IMR-90 (cell line): ENCODE measurements around the gene ZNF488. TPM values are rescaled to one million over a fixed set of nuclear protein-coding genes. Genes with fewer than 3 reads are reported as not detected.

Experiments
- ATAC-seq: fragments of 200-7000 bp; cut with Tn5 transposase; 2 replicates; pipeline ENCODE4 v1.9.1; 2020; ENCODE audit warnings: low read depth, mild to moderate bottlenecking, moderate library complexity
- BruUV-seq: library from RNA; stranded (reverse); fragments of 400-500 nt; replicated peaks from 2 replicates; lab custom pipeline; 2021; lab: Mats Ljungman, UMichigan
- CTCF ChIA-PET: fragments of 300-600 bp; formaldehyde crosslinking; extraction: SDS; loops from one replicate; lab custom pipeline; 2021; ENCODE audit warnings: antibody characterized with exemption; lab: Yijun Ruan, JAX
- POLR2A ChIA-PET: fragments of 300-600 bp; sonication (Branson Sonifier 250); formaldehyde crosslinking; loops from one replicate; lab custom pipeline; 2022; ENCODE audit warnings: antibody characterized with exemption; ENCODE audit not compliant: unreplicated experiment; lab: Charles Lee
- DNase-seq: peaks from one replicate; pipeline ENCODE4 v3.0.0; 2013
- H2AFZ ChIP-seq: replicated peaks from 2 replicates; pipeline ENCODE3; 2013; ENCODE audit warnings: low read length, mild to moderate bottlenecking; ENCODE audit not compliant: poor library complexity
- H2AK5ac ChIP-seq: 2 replicates; pipeline ENCODE4 v1.6.1; 2013; ENCODE audit warnings: low read depth, low read length, inconsistent platforms
- H2AK9ac ChIP-seq: replicated peaks from 2 replicates; pipeline ENCODE3; 2013; ENCODE audit warnings: mild to moderate bottlenecking, low read depth, low read length, moderate library complexity; ENCODE audit not compliant: poor library complexity
- H2BK120ac ChIP-seq: 2 replicates; pipeline ENCODE4 v1.6.1; 2013; ENCODE audit warnings: low read depth, low read length, inconsistent platforms
- H2BK15ac ChIP-seq: 3 replicates; pipeline ENCODE4 v1.6.1; 2013; ENCODE audit warnings: low read depth, low read length, inconsistent platforms
- H2BK20ac ChIP-seq: 2 replicates; pipeline ENCODE4 v1.6.1; 2013; ENCODE audit warnings: low read depth, mild to moderate bottlenecking, inconsistent platforms, low read length, moderate library complexity
- H2BK5ac ChIP-seq: 2 replicates; pipeline ENCODE4 v1.6.1; 2013; ENCODE audit warnings: mild to moderate bottlenecking, low read depth, low read length, inconsistent platforms; ENCODE audit not compliant: poor library complexity, severe bottlenecking
- H3K14ac ChIP-seq: replicated peaks from 2 replicates; pipeline ENCODE4 v1.6.1; 2013; ENCODE audit warnings: low read depth, low read length, inconsistent platforms
- H3K18ac ChIP-seq: 2 replicates; pipeline ENCODE4 v1.6.1; 2013; ENCODE audit warnings: low read depth, low read length, control low read depth
- H3K23ac ChIP-seq: 2 replicates; pipeline ENCODE4 v1.6.1; 2013; ENCODE audit warnings: low read depth, low read length, inconsistent platforms
- H3K27ac ChIP-seq: 2 replicates; pipeline ENCODE4 v1.5.1; 2013; ENCODE audit warnings: mild to moderate bottlenecking, control low read depth, low read length; ENCODE audit not compliant: insufficient read depth
- H3K27me3 ChIP-seq: 2 replicates; pipeline ENCODE4 v1.6.1; 2013; ENCODE audit warnings: low read length; ENCODE audit not compliant: control insufficient read depth, insufficient read depth
- H3K36me3 ChIP-seq: 2 replicates; pipeline ENCODE4 v1.6.1; 2013; ENCODE audit warnings: low read length, mixed read lengths; ENCODE audit not compliant: control insufficient read depth, insufficient read depth
- H3K4ac ChIP-seq: 2 replicates; pipeline ENCODE4 v1.6.1; 2013; ENCODE audit warnings: low read depth, low read length, inconsistent platforms
- H3K4me1 ChIP-seq: 2 replicates; pipeline ENCODE4 v1.6.1; 2013; ENCODE audit warnings: low read length, mixed read lengths; ENCODE audit not compliant: control insufficient read depth, insufficient read depth
- H3K4me2 ChIP-seq: 2 replicates; pipeline ENCODE4 v1.6.1; 2013; ENCODE audit warnings: low read depth, mild to moderate bottlenecking, control low read depth, low read length, moderate library complexity
- H3K4me3 ChIP-seq: 2 replicates; pipeline ENCODE4 v1.5.1; 2013; ENCODE audit warnings: low read depth, mild to moderate bottlenecking, control low read depth, low read length, moderate library complexity; ENCODE audit not compliant: insufficient read depth
- H3K56ac ChIP-seq: 2 replicates; pipeline ENCODE4 v1.6.1; 2013; ENCODE audit warnings: low read length, inconsistent platforms; ENCODE audit not compliant: insufficient read depth; ENCODE audit errors: extremely low read depth
- H3K79me1 ChIP-seq, 2 experiments: 2 replicates each; pipeline ENCODE4 v1.6.1; 2013; ENCODE audit warnings: low read length in 2 of 2, inconsistent platforms in 1 of 2, low read depth in 1 of 2
- H3K9ac ChIP-seq: 2 replicates; pipeline ENCODE4 v1.6.1; 2013; ENCODE audit warnings: low read depth, low read length, control low read depth
- H3K9me1 ChIP-seq: 2 replicates; pipeline ENCODE4 v1.6.1; 2013; ENCODE audit warnings: low read length, inconsistent platforms; ENCODE audit not compliant: insufficient read depth
- H3K9me3 ChIP-seq: 2 replicates; pipeline ENCODE4 v1.6.1; 2013; ENCODE audit warnings: low read length; ENCODE audit not compliant: control insufficient read depth, insufficient read depth
- H4K20me1 ChIP-seq: 2 replicates; pipeline ENCODE4 v1.6.1; 2013; ENCODE audit warnings: low read length, inconsistent platforms; ENCODE audit not compliant: insufficient read depth
- H4K5ac ChIP-seq: 2 replicates; pipeline ENCODE4 v1.6.1; 2013; ENCODE audit warnings: mild to moderate bottlenecking, low read depth, low read length, control low read depth
- H4K8ac ChIP-seq, 2 experiments: 2 replicates each; pipeline ENCODE4 v1.6.1; 2013; ENCODE audit warnings: low read depth in 2 of 2, low read length in 2 of 2, control low read depth in 1 of 2, inconsistent platforms in 1 of 2
- H4K91ac ChIP-seq: 2 replicates; pipeline ENCODE4 v1.6.1; 2013; ENCODE audit warnings: low read depth, low read length, inconsistent platforms; ENCODE audit not compliant: insufficient read depth
- BHLHE40 ChIP-seq: fragments of 150-350 bp; IDR thresholded peaks from 2 replicates; pipeline ENCODE4 v1.6.1; 2016; ENCODE audit warnings: mild to moderate bottlenecking, low read depth, low read length
- FOS ChIP-seq: fragments of 150-350 bp; IDR thresholded peaks from 2 replicates; pipeline ENCODE4 v1.6.1; 2016; ENCODE audit warnings: low read depth, low read length
- MAFK ChIP-seq: IDR thresholded peaks from 2 replicates; pipeline ENCODE4 v1.6.1; 2012; ENCODE audit warnings: low read depth, low read length, improper control_type of control experiment
- MXI1 ChIP-seq: IDR thresholded peaks from 2 replicates; pipeline ENCODE4 v1.6.1; 2012; ENCODE audit warnings: low read depth, mild to moderate bottlenecking, low read length, moderate library complexity, borderline replicate concordance
- NFE2L2 ChIP-seq: fragments of 150-350 bp; IDR thresholded peaks from 2 replicates; pipeline ENCODE4 v1.6.1; 2016; ENCODE audit warnings: low read depth, mild to moderate bottlenecking, low read length
- RAD21 ChIP-seq: IDR thresholded peaks from 2 replicates; pipeline ENCODE4 v1.6.1; 2012; ENCODE audit warnings: low read length, improper control_type of control experiment
- RFX5 ChIP-seq: IDR thresholded peaks from 2 replicates; pipeline ENCODE4 v1.8.0; 2012; ENCODE audit warnings: low read depth, mild to moderate bottlenecking, low read length, moderate library complexity
- WGBS, 2 experiments: methylation state at CpG; one replicate each; pipeline versions ENCODE4 v1.1.5 to v1.1.7; 2013; ENCODE audit warnings: missing lambda C conversion rate in 2 of 2; ENCODE audit not compliant: insufficient read length in 1 of 2; ENCODE audit errors: extremely low coverage in 2 of 2; 5-methylcytosine and 5-hydroxymethylcytosine counted together
- dilution Hi-C: fragments of 300-500 bp; cut with HindIII; formaldehyde crosslinking; loops from one replicate; pipeline ENCODE4 v1.14.3; 2018; ENCODE audit warnings: low sequenced_read_pairs; ENCODE audit not compliant: unreplicated experiment
- in situ Hi-C: fragments of 300-500 bp; cut with MboI; formaldehyde crosslinking; loops from 3 replicates; pipeline ENCODE4 v1.14.3; 2019; ENCODE audit warnings: low sequenced_read_pairs, inconsistent platforms, mixed read lengths
- intact Hi-C: fragments of 100-400 bp; cut with micrococcal nuclease; formaldehyde crosslinking; loops from 2 replicates; pipeline ENCODE4 v1.10.0; 2022
- polyA plus RNA-seq, 3 experiments: library from polyadenylated mRNA; depleted of rRNA; stranded (reverse); fragments of >200 nt; gene quantifications; 2 replicates each; pipeline ENCODE4 v1.2.3, GENCODE V29; 2012; ENCODE audit warnings: low replicate concordance in 1 of 3
- total RNA-seq: library from RNA; depleted of rRNA; stranded (reverse); fragments of >200 nt; gene quantifications from 2 replicates; pipeline ENCODE4 v1.2.3, GENCODE V29; 2012
- TF ChIP-seq, protein P1 (sequence below): conservative IDR thresholded peaks from 2 replicates; pipeline ENCODE4 v1.5.1; 2012; ENCODE audit warnings: mild to moderate bottlenecking, low read depth, low read length, improper control_type of control experiment
- TF ChIP-seq, protein P2 (sequence below): fragments of 150-350 bp; IDR thresholded peaks from 2 replicates; pipeline ENCODE4 v1.6.1; 2016; ENCODE audit warnings: low read depth, mild to moderate bottlenecking, low read length, moderate library complexity, borderline replicate concordance

Gene ZNF488
- total and polyA plus RNA-seq, 2 of the 4 experiments (the other 2 are of a cell fraction): under 0.01 to 0.14 TPM

DNA sequence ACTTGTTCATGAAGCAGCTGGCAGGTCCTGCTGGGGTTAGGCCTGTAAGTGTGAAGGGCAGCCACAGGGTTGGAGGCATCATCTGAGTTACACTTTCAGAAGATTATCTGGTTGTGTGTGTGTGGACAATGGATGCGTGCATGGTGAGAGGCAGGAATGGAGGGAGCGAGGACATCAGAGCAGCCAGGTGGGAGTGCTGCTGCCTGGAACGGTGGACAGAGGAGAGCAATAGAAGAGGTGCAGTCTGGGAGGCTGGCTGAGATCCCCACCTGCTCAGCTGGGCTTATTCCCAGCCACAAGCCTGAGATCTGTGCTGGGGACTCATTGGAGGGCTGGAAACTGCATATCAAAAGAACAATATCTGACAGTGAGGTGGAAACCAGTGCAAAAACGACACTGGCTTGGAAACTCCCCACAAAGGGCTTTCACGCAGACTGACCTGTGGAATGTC, 17.9 kb downstream of the ZNF488 start:
- in situ Hi-C loops: no loop called here
- H3K36me3 ChIP-seq: no peaks in the 10 kb centered on the region
- H2AK5ac ChIP-seq: no peak overlapping the region
- no peak overlapping the region for H3K27ac ChIP-seq
- POLR2A ChIA-PET: no interaction called here
- H4K8ac ChIP-seq: no peak overlapping the region
- CTCF ChIA-PET: interaction anchor here (0.7 kb wide), 1 partner anchor 72 kb away, joined by 3 read pairs; no protein-coding TSS in a partner anchor
- no peak overlapping the region for H2BK15ac ChIP-seq
- H3K56ac ChIP-seq: no peak overlapping the region
- no peak overlapping the region for H2BK120ac ChIP-seq
- H3K27me3 ChIP-seq: peaks cover 42% of the 10 kb centered on the region
- no peak overlapping the region for H3K4ac ChIP-seq
- H4K91ac ChIP-seq: no peak overlapping the region
- BruUV-seq: no TSS peak
- ATAC-seq (no peak), DNase-seq (no peak)
- H2AFZ ChIP-seq: no peak overlapping the region
- no peaks in the 10 kb centered on the region for H3K79me1 ChIP-seq
- H4K5ac ChIP-seq: no peak overlapping the region
- TF ChIP-seq RAD21 (no peak), MXI1 (no peak), MAFK (no peak), NFE2L2 (no peak), RFX5 (no peak), BHLHE40 (no peak), FOS (no peak)
- TF ChIP-seq, protein P1, sequence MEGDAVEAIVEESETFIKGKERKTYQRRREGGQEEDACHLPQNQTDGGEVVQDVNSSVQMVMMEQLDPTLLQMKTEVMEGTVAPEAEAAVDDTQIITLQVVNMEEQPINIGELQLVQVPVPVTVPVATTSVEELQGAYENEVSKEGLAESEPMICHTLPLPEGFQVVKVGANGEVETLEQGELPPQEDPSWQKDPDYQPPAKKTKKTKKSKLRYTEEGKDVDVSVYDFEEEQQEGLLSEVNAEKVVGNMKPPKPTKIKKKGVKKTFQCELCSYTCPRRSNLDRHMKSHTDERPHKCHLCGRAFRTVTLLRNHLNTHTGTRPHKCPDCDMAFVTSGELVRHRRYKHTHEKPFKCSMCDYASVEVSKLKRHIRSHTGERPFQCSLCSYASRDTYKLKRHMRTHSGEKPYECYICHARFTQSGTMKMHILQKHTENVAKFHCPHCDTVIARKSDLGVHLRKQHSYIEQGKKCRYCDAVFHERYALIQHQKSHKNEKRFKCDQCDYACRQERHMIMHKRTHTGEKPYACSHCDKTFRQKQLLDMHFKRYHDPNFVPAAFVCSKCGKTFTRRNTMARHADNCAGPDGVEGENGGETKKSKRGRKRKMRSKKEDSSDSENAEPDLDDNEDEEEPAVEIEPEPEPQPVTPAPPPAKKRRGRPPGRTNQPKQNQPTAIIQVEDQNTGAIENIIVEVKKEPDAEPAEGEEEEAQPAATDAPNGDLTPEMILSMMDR: no peak
- TF ChIP-seq, protein P2, sequence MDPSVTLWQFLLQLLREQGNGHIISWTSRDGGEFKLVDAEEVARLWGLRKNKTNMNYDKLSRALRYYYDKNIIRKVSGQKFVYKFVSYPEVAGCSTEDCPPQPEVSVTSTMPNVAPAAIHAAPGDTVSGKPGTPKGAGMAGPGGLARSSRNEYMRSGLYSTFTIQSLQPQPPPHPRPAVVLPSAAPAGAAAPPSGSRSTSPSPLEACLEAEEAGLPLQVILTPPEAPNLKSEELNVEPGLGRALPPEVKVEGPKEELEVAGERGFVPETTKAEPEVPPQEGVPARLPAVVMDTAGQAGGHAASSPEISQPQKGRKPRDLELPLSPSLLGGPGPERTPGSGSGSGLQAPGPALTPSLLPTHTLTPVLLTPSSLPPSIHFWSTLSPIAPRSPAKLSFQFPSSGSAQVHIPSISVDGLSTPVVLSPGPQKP: no peak
- H3K9ac ChIP-seq: no peak overlapping the region
- intact Hi-C loops: no loop called here
- H3K23ac ChIP-seq: no peak overlapping the region
- no peaks in the 10 kb centered on the region for H3K4me1 ChIP-seq
- H3K9me1 ChIP-seq: no peaks in the 10 kb centered on the region; the same call in 1 of the 2 replicates
- 100% methylated on average over 1 of the region's 5 CpGs; no CpG with 5 or more reads in 1 of the 2 experiments for WGBS, 2 experiments
- H2BK5ac ChIP-seq: no peak overlapping the region
- no peak overlapping the region for H3K4me3 ChIP-seq
- H2BK20ac ChIP-seq: no peak overlapping the region
- H4K20me1 ChIP-seq: no peaks in the 10 kb centered on the region
- H2AK9ac ChIP-seq: no peak overlapping the region
- H3K9me3 ChIP-seq: no peaks in the 10 kb centered on the region
- H3K18ac ChIP-seq: no peak overlapping the region
- H3K4me2 ChIP-seq: no peak overlapping the region
- dilution Hi-C loops: no loop called here
- H3K14ac ChIP-seq: no peak overlapping the region
